ENCODE results near the gene HORMAD2. TPM values are rescaled to one million over a fixed set of nuclear protein-coding genes. Genes with fewer than 3 reads are reported as not detected.

The HORMAD2 gene
- total RNA-seq, 1 donor from 2014 or later = not detected

DNA sequence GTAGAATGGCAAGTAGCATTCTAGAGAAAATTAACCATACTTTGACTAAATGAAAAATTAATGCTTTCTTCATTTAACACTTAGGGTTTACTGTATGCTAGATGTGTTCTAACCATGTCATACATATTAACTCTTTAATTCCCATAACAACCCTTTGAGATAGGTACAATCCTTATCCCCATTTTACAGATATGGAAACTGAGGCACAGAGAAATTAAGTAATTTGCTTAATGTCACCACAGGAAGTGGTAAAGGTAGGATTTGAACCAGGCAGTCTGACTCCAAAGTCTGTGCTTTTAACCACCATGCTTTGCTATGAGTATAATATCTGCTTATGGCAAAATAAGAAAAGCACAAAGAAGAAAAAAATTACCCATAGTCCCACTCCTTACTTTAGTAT, 106.8 kb downstream of the HORMAD2 start:
- no peak overlapping the region for H3K4me3 Mint-ChIP-seq
- no peaks in the 10 kb centered on the region for H3K36me3 Mint-ChIP-seq
- H3K9me3 Mint-ChIP-seq = no peaks in the 10 kb centered on the region
- no peak for DNase-seq (ENCODE audit: low spot score in 2 of 2, unreplicated experiment in 2 of 2)
- H3K27ac Mint-ChIP-seq = no peak overlapping the region
- TF ChIP-seq, protein P1, sequence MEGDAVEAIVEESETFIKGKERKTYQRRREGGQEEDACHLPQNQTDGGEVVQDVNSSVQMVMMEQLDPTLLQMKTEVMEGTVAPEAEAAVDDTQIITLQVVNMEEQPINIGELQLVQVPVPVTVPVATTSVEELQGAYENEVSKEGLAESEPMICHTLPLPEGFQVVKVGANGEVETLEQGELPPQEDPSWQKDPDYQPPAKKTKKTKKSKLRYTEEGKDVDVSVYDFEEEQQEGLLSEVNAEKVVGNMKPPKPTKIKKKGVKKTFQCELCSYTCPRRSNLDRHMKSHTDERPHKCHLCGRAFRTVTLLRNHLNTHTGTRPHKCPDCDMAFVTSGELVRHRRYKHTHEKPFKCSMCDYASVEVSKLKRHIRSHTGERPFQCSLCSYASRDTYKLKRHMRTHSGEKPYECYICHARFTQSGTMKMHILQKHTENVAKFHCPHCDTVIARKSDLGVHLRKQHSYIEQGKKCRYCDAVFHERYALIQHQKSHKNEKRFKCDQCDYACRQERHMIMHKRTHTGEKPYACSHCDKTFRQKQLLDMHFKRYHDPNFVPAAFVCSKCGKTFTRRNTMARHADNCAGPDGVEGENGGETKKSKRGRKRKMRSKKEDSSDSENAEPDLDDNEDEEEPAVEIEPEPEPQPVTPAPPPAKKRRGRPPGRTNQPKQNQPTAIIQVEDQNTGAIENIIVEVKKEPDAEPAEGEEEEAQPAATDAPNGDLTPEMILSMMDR (IDR thresholded peaks at IDR 0.05; ENCODE audit: unreplicated experiment) = no peak
- peaks cover 29% of the 10 kb centered on the region for H3K4me1 Mint-ChIP-seq
- no peaks in the 10 kb centered on the region for H3K27me3 Mint-ChIP-seq (ENCODE audit: low read depth)

DNA sequence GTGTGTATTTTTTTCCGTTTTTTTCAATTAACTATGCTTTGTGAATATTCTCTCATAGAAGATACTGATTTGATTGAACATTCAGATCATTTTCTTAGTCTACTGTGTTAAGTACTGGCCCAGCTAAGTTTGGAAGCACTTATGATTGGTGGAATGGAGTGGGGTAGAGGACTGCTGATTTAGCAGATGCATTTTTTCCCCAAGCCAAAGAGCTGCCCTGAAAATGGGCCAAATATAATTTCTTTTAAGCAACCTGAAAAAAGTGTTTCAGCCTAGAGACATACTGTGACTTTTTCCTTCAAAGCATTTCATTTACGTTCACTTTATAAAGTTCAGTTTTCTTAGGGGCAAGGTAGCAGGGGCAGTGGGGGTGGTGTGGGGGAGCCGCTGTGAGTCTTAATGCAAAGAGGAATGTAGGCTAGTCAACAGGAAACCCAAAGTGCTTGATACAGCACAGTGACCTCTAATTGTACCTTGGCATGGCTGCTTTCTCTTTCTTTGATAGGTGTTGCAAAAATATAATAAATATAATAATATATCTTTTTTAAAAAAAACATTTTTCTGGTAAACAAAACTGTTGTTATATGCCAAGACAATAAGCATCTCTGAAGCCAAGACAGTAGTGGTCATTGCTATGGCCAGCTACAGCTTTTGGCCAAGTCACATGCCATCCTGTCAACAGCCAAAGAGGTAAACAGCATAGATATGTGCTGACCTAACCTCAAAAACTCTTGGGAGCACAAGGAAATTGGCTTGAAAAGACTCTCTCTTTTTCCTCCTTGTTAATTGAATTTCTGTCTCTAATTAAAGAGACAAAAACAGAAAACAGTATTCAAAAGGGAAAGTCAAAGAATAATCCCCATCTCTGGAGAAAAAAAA, 107.5 kb downstream of the HORMAD2 start:
- Mint-ChIP-seq H3K27me3 (ENCODE audit: low read depth) (no peaks in the 10 kb centered on the region), H3K27ac (peak overlapping the region; percentile 5), H3K36me3 (no peaks in the 10 kb centered on the region), H3K9me3 (no peaks in the 10 kb centered on the region), H3K4me1 (peaks cover 31% of the 10 kb centered on the region), H3K4me3 (no peak overlapping the region)
- TF ChIP-seq, protein P1 (IDR thresholded peaks at IDR 0.05; ENCODE audit: unreplicated experiment) = no peak
- no peak for DNase-seq (ENCODE audit: low spot score in 2 of 2, unreplicated experiment in 2 of 2)

DNA sequence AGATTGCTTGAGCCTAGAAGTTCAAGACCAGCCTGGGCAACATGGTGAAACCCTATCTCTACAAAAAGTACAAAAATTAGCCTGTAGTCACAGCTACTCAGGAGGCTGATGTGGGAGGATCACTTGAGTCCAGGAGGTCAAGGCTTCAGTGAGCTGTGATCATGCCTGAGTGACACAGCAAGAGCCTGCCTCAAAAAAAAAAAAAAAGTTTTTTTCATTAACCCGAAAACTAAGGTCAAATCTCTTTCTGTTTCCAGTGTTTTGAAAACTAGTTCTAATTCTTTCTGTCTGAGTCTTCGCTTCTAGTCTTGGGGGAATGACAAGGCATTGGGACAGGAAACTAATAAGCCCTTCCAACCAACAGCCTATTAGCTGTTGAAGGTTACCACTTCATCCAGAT, 108.6 kb downstream of the HORMAD2 start:
- DNase-seq (ENCODE audit: low spot score in 2 of 2, unreplicated experiment in 2 of 2) = no peak
- no peaks in the 10 kb centered on the region for H3K9me3 Mint-ChIP-seq
- no peak overlapping the region for H3K27ac Mint-ChIP-seq
- no peak overlapping the region for H3K4me3 Mint-ChIP-seq
- no peaks in the 10 kb centered on the region for H3K27me3 Mint-ChIP-seq (ENCODE audit: low read depth)
- H3K4me1 Mint-ChIP-seq = peaks cover 28% of the 10 kb centered on the region
- no peaks in the 10 kb centered on the region for H3K36me3 Mint-ChIP-seq
- TF ChIP-seq, protein P1 (IDR thresholded peaks at IDR 0.05; ENCODE audit: unreplicated experiment) = no peak

DNA sequence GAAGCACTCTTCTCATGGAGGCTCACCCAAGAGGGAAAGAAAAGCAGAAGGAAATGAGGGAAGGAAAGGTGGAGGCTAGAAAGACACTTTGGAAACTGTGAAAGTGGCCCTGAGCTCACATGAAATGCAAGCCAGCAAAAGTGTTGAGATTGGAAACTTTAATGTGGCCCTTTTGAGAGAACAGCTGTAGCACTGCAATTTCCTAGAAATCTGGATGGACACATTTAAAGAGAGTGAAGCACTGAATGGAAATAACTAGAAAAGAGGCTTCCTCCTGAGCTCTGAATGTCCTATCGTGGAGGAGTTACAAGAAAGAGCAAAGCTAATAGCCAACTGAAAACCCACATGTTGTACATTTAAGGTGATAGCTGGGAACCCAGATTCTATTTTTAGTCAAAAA, 110.3 kb downstream of the HORMAD2 start:
- Mint-ChIP-seq H3K4me3 (no peak overlapping the region), H3K9me3 (no peaks in the 10 kb centered on the region), H3K27me3 (ENCODE audit: low read depth) (no peaks in the 10 kb centered on the region), H3K36me3 (no peaks in the 10 kb centered on the region), H3K4me1 (peaks cover 38% of the 10 kb centered on the region), H3K27ac (peak overlapping the region; percentile 81)
- TF ChIP-seq, protein P1 (IDR thresholded peaks at IDR 0.05; ENCODE audit: unreplicated experiment) = no peak
- no peak for DNase-seq (ENCODE audit: low spot score in 2 of 2, unreplicated experiment in 2 of 2)

DNA sequence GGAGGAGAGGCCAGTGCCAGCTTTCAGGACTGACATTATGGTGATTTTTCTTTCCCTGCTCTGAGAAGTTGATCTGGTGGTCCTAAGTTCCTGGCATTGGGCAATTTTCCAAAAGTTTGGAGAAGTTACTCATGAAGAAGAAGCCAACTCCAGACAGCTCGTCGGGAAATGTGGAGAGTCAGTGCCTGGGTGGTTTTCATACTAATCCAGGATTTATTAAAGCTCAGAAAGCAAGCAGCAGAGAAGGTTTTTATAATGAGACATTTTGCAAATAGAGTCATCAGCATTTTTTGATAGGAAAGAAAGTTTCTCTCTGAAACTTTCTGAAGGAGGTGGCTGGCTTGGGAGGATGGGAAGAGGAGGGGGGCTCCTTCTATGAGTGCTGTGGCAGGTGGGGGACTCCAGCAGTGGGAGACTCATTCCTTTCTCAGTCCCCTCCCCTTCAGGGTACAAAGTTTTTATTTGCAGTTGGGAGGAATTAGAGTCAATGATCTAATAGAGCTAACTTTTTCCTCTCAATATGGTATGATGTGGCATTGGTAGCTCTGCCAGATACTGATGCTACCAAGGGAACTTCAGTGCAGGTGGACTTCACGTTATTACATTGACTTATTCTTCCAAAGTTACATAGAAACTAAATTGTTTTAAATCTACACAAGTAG, 110.9 kb downstream of the HORMAD2 start:
- H3K36me3 Mint-ChIP-seq = no peaks in the 10 kb centered on the region
- H3K27me3 Mint-ChIP-seq (ENCODE audit: low read depth) = no peaks in the 10 kb centered on the region
- TF ChIP-seq, protein P1 (IDR thresholded peaks at IDR 0.05; ENCODE audit: unreplicated experiment) = no peak
- peaks cover 43% of the 10 kb centered on the region for H3K4me1 Mint-ChIP-seq
- H3K9me3 Mint-ChIP-seq = no peaks in the 10 kb centered on the region
- no peak overlapping the region for H3K4me3 Mint-ChIP-seq
- peak overlapping the region; percentile 81 for H3K27ac Mint-ChIP-seq
- no peak for DNase-seq (ENCODE audit: low spot score in 2 of 2, unreplicated experiment in 2 of 2)
